Suppressor macrophage (primary cell): Measurements from ENCODE around the gene GTF2I.
"Not testable (repeated sequence)": the region's sequence is repeated elsewhere in the genome, so short reads cannot be mapped to it uniquely, and the experiment has no call there.

Experiments
- DNase-seq, 4 experiments: peaks; one replicate each; pipeline ENCODE4 v3.0.0-alpha.2; 2020 to 2022

Gene GTF2I

DNA sequence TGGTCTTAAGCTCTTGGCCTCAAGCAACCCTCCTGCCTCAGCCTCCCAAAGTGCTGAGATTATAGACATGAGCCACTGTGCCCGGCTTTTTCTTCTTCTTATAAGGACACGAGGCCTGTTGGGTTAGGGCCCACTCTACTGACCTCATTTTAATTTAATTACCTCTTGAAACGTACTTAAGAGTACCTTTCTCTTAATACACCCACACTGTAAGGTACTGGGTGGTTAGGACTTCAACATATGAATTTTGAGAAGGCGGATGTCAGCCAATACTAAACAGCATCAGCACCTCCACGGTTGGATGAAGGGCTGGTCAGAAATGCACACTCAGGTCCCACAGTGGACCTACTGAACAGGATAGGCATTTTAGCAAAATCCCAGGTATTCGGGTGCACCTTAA lies 124.2 kb downstream of the GTF2I start:
- not testable (repeated sequence) for DNase-seq

DNA sequence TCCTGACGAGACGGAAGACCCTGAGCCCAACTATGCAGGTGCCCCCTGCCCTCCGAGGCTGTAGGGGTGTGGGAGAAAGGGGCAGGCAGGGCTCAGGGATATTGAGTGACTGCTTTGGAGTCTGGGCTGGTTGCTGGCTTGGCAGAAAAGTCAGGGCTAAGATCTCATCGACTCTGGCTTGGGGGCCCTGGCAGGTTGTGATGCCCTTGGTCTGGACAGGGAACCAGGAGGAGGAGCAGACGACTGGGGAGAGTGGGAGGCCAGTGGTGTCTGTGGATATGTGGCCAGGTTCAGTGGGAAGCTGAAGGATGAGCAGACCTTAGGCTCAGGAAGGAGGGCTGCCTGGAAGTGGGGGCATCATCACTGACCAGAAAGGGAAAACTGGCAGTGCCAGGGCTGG lies 126.1 kb downstream of the GTF2I start:
- DNase-seq = not testable (repeated sequence)

DNA sequence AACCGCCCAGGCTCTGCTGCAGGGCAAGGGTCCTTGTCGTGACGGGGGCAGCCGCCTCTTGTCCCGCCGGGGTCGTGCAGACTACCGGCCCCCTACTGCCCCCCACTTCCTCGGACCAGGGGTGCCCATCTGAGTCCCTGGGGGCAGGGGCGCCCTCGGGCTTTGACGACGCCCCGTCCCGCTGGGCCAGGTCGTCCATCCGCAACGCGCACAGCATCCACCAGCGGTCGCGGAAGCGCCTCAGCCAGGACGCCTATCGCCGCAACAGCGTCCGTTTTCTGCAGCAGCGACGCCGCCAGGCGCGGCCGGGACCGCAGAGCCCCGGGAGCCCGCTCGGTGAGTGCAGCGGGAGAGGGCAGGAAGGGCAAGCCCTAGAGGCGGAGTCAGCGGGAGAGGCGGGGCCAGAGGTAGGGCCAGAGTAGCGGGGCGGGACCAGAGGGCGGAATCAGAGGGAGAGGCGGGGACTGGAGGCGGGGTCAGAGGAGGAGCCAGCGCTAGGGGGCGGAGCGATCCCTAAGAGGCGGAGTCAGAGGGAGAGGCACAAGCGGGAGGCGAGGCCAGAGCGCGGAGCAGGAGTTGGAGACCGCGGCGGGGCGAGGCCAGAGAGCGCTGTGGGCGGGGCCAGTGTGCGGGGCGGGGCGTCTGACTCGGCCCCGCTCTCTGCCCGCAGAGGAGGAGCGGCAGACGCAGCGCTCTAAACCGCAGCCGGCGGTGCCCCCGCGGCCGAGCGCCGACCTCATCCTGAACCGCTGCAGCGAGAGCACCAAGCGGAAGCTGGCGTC lies 131.0 kb downstream of the GTF2I start:
- DNase-seq = peak; percentile 92 to 96 (median 94)

DNA sequence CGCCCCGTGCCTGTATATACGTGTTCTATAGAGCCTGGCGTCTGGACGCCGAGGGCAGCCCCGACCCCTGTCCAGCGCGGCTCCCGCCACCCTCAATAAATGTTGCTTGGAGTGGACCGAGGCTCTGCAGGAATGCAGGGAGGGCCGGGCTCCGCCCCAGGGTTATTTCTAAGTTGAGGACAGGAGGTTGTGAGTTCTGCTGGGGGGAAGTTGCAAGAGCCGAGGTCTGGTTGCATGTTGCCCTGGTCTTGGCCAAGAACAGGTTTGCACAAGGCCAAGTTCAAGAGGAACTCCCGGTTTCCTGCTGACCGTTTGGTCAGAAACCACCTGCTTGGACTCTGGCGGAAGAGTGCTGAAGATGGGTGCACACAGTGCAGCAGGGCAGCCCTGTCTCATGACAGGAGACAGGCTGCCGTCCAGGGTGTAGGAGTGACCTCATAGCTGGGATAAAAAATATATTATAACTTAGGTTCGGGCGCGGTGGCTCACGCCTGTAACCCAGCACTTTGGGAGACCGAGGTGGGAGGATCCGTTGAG lies 131.8 kb downstream of the GTF2I start:
- DNase-seq = not testable (repeated sequence)

DNA sequence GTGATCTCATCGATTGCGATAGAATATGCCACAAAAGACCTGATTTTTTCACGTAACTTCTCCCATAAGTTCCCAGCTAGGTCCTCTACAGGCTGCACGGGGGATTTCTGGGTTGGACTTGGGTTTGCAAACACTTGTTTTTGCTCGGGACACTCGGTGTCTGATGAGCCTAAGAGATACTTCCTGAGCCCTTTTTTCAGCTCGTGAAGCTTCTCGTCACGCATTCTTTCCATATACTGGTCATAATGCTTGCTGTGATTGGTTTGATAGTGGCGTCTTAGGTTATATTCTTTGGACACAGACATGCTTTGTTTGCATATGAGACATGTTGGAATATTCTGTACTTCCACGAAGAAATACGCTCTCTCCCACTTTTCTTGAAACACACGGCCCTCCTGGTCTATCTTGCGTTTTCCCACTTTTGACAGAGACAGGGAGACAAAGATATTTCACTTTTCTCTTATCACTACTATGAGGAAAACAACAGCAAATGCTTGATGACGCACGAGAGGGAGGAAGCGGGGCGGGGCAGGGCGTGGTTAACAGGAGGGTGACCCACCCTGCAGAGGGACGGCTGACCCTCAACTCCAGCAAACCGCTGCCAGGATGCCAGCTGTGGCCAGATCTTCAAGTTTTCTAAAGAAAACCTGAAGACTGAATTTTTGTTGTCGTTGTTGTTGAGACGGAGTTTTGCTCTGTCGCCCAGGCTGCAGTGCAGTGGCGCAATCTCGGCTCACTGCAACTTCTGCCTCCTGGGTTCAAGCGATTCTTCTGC lies 140.5 kb downstream of the GTF2I start:
- not testable (repeated sequence) for DNase-seq

DNA sequence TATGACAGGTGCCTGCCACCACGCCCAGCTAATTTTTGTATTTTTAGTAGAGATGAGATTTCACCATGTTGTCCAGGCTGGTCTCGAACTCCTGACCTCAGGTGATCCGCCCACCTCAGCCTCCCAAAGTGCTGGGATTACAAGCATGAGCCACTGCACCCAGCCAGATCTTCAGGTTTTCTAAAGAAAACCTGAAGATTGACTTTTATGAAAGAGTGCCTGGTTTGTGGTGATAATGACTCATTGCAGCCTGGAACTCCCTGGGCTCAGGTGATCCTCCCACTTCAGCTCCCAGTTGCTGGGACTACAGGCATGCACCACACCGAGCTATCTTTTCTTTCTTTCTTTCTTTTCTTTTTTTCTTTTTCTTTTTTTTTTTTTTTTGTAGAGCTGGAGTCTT lies 141.1 kb downstream of the GTF2I start:
- not testable (repeated sequence) for DNase-seq
